GM21515 (cell line): ENCODE results near the gene ISOC1.
A peak's percentile ranks its signal among the peaks of the same experiment; 100 is the strongest.

Experiments
- ATAC-seq: cut with Tn5 transposase; IDR thresholded peaks from one replicate; pipeline ENCODE4 v1.9.1; 2021; ENCODE audit not compliant: unreplicated experiment

ISOC1 gene

GRCh38 chr5:129094924-129095899 is 663 bp downstream of the ISOC1 start:
- ATAC-seq: peak; percentile 44

DNA sequence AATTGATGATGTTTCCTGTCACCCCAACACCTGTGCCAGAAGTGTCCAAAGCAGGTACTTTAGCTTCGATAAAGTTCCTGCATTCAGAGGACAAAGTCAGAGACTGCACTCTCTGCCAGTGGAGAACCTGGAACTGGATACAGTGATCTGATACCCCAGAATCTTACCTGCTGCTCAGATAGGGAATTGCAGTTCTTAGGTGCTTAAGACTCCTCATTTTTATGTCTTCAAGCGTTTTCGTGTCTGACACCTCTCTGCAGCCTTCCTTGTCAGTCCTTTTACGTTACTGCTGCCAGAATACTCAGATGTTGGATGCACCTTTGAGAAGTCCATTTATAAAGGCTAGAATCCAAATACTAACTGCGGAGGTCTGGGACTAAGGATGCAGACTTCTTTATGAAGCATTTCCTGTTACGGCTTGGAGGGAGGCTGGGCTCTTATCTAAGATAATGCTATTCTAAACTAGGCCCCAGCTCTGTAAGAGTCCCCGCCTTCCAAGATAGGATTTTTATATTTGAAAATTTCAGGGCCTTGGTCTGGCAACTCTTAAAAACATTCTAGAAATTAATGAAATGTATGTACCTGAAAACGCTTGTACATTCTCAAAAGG is 1.9 kb downstream of the ISOC1 start:
- no peak for ATAC-seq

DNA sequence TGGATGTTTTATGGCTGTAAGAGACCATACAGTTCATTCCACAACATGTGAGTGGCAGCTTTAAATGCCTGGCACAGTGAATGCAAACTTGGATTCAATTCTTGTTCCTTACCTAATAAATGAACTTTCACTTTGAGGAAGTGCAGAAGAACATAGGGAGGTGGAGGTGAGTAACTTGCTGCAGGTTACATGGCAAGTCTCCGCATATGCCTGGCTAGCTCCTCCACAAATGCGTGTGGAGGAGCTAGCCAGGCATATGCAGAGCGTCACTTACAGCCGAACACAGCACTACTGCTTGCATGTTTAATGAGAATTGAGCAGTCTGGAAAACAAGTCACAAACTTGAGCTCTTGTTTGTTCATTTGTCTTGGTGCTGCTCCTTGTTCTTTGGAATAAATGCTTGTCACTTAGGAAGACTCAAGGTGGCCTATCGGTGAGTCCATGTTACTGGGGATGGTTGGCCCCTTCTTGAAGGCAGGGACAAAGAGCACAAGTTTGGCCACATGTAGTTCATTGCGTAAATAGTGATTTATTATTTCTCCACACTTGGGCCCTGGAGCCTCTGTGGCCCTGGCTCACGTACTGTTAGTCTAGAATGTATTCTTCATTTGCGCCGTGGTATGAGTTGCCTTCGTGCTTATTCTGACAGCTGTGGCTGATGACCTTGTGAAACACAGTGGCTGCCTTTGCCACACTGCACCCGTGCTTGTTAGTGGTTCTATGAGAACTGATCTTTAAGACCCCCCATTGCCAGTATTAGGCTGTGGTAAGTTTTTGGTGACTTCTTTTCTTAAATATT is 3.1 kb downstream of the ISOC1 start:
- ATAC-seq: no peak

GRCh38 chr5:129098488-129099183 is 4.1 kb downstream of the ISOC1 start:
- no peak for ATAC-seq

DNA sequence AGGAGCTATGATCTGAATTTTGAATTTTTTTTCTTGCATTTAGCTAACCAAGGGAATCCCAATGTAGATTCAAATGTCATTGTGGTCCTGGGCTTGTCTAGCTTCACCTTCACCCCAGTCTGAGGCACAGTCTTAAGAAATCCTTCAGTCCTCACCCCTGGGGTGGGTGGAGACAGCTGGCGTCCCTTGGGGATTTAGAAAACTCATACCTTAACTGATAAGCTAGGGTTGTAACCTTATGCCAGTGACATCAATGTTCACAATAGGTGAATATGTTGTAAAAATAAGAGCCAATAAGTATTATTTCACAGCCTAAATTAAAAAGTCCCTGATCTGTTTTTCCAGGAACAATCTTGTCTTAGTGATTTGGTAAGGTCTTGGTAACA is 4.6 kb downstream of the ISOC1 start:
- ATAC-seq: no peak

GRCh38 chr5:129101794-129102193 is 7.2 kb downstream of the ISOC1 start:
- no peak for ATAC-seq

DNA sequence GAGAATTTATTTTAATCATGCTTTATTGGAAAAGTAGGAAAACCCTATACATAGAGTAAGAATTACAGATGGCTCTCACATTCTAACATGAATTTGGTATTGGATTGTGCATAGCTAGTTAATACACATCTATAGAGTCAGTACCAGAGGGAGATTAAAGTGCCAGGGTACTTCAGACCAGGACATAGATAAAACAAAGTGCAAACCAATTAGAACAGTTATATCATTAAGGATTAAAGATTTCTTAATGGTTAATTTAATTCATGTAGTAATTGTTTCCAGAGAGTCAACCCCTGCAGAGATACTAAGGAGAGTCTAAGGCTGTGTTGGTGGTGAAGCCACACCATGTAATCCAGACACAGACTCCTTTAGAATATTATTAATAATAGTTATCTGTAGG is 8.8 kb downstream of the ISOC1 start:
- no peak for ATAC-seq

GRCh38 chr5:129104915-129105455 is 10.4 kb downstream of the ISOC1 start:
- ATAC-seq: no peak

DNA sequence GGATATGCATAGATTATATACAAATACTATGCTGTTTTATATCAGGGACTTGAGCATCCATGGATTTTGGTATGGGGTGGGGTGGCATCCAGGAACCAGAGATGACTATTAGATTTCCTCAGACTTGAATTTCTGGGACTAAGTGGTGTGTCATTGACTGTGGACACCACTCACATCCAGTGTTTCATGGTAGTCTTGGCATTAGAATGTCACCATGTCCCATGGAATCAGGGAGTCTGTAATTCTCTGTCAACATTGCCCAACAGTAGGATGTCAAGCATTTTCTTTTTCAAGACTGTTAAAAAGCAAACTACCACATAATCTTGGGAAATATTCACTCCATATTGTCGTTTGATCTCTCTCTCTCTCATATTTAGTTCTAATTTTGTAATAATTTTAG is 13.1 kb downstream of the ISOC1 start:
- no peak for ATAC-seq

- ATAC-seq: no peak
These were observed 16.2 kb downstream of the ISOC1 start for GRCh38 chr5:129110742-129111141.

- no peak for ATAC-seq
These were observed 16.8 kb downstream of the ISOC1 start for GRCh38 chr5:129111351-129111750.

DNA sequence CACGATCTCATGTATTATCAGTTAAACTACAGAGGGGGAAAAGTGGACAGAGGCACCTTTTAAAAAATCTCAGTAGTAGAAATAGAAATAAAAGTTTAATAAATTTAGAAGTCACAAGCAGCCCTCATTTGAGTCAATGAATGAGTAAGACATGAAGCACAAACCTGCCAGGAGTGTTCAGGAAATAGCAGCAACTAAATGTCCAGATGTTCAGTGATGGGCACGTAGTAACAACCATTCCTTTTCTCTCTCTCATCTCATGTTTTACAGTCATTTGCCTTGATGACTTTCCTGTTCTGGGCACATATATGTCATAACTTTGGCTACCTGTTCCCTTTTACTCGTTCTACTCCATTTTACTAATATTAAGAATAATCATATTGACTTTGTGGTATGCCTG is 17.7 kb downstream of the ISOC1 start:
- no peak for ATAC-seq

GRCh38 chr5:129113867-129114266 is 19.3 kb downstream of the ISOC1 start:
- ATAC-seq: no peak

DNA sequence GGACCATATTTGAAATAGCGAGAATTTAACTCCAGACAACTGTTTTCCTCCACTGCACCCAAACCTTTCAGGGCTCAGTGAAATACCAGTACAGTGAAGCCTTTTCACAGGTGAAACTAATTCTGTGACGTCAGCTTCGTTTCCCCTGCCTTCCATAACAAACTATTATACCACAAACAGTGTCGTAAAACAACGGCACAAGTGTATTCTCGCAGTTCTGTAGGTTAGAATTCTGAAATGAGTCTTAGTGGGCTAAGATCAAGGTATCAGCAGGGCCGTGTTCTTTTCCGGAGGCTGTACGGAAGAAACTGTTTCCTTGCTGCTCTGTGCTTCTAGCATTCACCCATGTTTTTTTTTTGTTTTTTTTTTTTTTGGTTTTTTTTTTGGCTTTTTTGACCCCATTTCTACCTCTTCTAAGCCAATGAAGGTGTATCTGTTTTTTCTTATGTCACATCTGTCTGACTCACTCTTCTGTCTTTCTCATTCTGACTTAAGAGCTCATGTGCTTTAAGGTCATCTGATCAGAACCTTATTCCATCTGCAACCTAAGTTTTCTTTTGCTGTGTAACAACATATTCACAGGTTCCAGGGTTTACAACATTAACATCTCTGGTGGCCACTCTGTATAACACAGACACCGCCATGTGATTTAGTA is 20.1 kb downstream of the ISOC1 start:
- no peak for ATAC-seq

- ATAC-seq: no peak
These were observed 21.1 kb downstream of the ISOC1 start for GRCh38 chr5:129115680-129116079.

DNA sequence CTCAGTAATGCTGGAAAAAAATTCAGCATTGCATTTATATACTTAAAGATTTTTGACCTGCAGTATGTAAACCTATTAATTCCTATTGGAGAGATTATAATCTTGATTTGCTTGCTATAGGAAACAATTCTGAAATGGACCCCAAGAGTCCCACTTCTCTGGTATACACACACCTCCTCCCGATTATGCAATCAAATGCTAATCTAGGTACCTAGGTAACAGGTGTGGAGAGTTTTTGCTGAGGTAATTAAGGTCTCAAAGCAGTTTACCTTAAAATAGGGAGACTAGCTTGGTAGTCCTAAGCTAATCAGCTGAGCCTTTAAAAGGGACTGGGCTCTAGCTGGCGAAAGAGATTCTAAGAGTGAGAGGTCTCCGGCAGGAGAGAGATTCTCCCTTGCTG is 22.2 kb downstream of the ISOC1 start:
- no peak for ATAC-seq

DNA sequence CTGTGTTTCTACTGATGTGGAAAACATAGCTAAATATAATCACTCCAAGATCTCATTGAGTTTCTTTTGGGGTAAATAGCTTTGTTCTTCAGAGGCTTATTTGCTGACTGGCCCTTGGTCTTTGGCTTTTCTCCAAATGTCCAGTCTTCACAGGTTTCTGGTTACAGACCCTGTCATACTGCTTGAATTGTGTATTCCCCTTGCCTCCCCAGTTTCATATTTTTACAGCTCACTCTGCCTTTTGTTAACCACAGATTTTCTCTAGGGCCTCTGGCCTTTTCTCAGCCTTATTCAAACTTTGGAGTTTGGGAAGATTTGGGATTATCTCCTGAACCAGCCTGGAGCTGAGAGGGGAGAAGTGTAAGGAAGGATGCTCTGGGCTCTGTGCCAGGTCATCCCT is 23.9 kb downstream of the ISOC1 start:
- ATAC-seq: no peak

GRCh38 chr5:129118826-129119225 is 24.3 kb downstream of the ISOC1 start:
- no peak for ATAC-seq

DNA sequence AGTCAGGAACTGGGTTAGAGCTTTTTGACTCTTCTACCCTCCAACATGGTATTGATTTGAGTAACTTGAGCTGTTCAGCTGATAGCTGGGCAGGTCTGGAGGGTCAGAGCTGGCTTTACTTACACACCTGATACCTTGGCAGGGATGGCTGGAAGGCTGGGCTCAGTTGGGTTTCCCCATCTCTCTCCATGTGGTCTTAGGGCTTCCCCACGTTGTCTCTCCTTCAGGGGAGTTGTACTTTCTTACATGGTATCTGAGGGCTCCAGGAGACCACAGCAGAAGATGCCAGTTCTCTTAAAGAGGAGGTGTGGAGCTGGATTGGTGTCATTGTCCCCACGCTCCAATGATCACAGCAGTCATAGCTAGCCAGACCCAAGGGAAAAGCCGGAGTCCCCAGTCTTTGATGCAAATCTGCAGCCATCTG is 25.6 kb downstream of the ISOC1 start:
- ATAC-seq: peak; percentile 59

- ATAC-seq: no peak
These were observed 28.0 kb downstream of the ISOC1 start for GRCh38 chr5:129122560-129122959.
